ENCODE measurements around the gene GRM8.

Gene GRM8

DNA sequence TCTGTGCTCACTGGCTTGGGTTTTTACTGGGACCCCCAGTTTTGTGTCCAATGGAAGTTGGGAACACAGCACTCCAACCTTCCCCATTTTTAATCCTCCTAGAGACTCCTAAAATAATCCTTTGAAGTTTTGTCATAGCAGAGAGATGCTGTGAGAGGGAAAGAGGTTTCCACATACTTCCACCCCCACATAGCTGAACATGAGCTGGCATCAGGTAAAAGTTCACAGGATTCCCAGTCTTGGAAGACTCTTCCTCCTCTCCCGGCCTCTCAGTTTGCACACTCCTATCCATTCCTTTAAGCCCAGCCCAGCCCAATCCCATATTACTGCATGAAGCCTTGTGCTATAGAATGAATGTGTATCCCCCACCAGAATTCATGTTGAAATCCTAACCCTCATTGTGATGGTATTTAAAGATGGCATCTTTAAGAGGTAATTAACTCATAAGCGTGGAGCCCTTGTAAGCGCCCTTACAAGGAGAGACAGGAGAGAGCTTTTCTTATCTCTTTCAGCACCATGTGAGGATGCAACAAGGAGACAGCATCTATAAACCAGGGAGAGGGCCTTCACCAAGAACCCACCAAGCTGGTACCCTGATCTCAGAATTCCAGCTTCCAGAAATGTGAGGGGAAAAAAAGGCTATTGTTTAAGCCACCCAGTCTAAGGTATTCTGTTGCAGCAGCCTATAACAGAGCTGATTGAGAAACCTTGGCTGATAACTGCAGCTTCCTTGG, 22.4 kb downstream of the GRM8 start:
- no peak for DNase-seq

GRCh38 chr7:127226685-127227374, 25.9 kb downstream of the GRM8 start:
- DNase-seq, result no peak

DNA sequence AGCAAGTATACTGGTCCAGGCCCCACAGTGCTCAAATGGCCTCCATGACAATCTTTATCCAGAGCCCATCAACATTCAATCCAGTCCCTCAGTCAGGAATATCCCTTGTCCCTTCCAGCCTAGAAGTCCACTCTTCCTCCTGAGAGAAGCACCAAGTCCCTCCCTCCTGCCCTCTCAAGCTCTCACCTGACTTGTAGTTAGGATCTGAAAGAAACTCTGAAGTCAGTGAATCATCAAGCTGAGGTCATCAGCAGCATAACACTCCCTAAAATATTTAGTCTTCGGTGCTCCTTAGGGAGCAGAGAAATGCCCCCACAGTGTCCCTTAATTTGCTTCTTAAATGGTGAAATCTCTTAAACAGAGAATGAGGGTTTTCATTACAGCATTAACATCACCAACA, 31.0 kb downstream of the GRM8 start:
- no peak for DNase-seq

DNA sequence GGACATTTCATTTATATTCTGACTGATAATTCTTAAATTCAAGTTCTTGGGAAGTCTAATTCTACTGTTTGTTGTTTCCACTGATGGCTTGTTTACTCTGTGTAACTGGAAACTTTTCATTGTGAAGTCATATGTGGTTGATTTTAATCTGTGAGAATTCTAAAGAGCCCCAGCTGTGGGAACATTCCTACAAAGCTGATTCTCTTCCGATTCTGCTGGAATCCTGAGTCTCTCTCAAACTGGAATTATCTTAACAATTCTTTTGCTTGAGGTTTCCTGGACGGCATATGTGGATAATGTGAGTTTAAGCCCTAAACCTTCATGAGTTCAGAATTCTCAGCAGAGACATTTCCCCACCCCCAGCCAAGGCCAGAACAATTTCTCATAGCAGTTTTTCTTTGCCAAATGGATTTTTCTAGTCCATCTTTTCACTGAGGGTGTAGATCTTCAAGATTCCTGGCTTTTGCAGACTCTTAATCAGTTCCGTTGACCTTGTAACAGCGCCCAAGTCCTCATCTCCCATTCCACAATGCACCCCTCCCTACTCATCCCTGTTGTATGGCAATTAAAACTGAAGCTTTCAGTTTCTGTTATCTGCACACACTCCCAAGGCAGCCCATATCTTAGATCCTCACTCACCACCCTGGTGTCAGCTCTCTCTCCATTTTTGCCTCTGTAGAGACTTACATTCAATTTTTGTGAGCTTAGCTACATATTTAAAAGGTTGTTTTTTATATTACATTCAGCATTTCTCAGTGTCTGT, 37.6 kb downstream of the GRM8 start:
- DNase-seq, result no peak

DNA sequence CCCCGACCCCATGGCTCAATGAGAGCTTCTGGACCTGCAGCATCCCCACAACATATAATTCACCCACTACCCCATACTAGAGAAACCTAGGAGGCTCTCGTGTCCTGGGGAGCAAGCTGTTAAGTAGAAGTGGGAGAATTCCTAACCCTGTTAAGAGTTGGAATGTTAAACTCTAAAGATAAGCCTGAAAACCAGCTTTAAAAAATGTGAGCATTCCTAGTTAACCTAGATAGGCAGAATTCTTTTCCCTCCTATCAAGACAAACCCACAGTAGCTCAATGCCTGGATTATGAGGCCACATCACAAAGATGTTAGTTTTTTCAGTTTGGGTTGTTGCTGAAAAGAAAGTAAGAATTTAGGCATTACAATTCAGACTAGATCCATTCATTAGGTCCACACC, 42.9 kb downstream of the GRM8 start:
- DNase-seq, result no peak

GRCh38 chr7:127208860-127209259, 43.9 kb downstream of the GRM8 start:
- DNase-seq, result no peak

- DNase-seq, result no peak
These were observed 44.4 kb downstream of the GRM8 start for GRCh38 chr7:127208351-127208750.

DNA sequence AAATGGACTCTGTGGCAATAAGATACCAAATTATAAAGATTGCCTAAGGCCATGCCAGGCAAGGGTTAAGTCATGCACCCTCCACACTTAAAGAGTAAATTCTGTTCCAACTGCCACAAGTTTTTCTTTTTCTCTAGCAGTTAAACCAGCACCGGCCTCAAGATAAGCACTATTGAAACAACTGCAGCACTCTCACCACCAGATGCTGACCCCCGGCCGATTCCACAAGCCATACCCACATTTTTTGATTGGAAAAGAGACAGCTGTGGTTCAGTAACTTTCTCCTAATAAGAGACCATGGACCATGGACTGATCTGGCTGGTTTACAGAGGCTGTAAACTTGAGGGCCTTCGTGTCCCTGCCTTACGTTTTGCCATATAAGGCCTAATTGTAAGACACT, 44.9 kb downstream of the GRM8 start:
- no peak for DNase-seq

GRCh38 chr7:127207230-127207629, 45.5 kb downstream of the GRM8 start:
- no peak for DNase-seq

DNA sequence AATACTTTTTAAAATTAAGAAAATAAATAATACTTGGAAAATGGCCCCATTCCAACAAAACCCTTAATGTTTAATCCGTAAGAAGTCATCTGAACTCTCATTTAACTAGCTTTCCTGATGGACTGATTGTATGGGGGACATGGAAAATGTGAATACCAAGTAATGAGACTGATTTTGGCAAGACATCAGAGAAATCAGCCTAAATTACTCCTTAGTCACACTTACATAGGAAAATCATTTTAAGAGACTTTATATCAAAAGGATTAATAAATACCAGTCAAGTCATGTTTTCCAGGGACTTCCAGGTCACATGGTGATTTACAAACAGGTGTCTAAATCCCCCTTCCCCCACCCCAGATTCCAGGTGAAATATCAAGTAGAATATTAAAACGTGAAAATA, 58.2 kb downstream of the GRM8 start:
- DNase-seq, result no peak

GRCh38 chr7:127189886-127190285, 62.9 kb downstream of the GRM8 start:
- DNase-seq, result no peak

DNA sequence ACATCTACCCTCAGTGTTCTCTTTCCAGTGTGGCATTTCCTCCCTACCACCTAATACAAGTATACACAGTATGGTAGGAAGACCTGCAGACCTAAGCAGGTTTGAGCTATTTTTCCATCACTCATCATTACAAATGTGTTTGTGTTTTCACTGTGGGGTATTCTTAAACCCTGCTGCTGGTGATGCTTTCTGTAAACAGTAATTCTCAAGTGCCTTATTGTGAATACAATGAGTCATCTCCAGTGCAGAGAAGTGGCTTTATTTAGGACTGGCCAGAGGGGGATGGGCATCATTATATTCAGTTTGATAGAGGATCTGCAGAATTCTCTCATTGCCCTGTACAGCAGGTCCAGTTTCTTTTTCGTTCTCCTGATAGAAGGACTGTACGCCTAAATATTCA, 63.7 kb downstream of the GRM8 start:
- no peak for DNase-seq

- DNase-seq, result no peak
These were observed 65.0 kb downstream of the GRM8 start for GRCh38 chr7:127187740-127188139.

GRCh38 chr7:127186686-127187085, 66.1 kb downstream of the GRM8 start:
- DNase-seq, result no peak

DNA sequence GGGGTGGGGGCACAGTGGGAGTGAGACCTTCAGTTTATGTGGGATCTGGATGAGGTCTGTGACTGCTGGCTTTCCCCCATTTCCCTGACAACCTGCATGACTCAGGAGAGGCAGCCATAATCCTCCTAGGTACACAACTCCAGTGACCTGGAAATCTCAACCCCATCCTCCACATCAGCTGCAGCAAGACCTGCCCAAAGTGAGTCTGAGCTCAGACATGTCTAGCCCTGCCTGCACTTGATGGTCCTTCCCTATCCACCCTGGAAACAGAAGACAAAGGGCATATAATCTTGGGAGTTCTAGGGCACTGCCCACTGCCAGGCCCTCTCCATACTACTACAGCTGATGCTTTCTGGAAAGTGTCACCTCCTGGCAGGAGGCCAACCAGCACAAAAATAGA, 75.6 kb downstream of the GRM8 start:
- DNase-seq, result no peak

DNA sequence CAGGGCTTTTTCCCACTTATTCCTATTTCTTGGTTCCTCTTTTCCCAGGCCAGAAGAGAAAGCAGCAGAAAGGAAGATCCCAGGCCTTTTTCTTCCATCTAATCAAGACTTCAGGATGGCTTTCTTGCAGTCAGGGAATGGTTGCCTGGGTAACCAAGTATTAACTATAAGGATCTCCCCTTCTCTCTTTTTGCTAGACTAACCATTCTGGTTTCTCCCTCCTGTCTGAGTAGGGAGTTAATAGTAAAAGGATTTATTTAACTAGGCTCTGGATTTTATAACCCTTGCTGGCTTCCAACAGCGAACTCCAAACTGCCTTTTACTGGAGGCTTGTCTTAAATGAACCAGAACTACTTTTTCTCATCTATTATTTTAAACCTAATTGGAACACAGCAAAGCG, 90.4 kb downstream of the GRM8 start:
- no peak for DNase-seq

DNA sequence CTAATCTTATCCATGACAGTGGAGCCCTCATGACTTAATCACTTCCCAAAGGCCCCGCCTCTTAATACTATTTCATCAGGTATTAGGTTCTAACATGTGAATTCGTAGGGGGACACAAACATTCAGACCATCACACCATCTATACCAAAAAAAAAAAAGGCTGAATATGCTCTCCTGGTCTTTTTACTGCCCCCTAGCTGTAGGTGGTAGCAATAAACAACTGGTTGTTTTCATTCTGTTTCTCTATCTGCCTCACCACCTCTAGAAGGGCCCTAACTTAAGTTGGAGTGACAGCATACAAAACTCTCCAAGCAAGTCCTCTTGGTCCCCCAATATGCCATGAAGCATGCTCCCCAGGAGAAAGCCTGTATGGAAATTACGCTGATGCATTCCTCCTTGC, 94.1 kb downstream of the GRM8 start:
- DNase-seq, result no peak

DNA sequence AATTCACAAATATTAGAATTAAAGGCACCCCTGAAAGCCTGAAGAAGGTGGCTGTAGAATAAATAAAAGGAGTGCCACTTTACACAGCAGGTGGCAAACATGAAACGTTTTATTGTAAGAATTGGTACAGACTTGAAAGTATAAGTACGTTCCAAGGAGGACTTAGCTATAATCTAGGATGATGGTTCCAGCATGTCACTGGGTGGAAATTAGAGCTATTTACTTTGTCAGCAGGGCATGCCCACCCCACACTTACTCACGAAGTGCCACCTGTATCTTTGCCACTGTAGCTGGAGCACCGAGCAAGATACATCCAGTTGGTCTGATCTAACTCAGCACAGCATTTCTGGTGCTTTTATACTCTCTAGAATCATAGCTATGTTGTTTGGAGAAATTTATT, 97.8 kb downstream of the GRM8 start:
- DNase-seq, result no peak

DNA sequence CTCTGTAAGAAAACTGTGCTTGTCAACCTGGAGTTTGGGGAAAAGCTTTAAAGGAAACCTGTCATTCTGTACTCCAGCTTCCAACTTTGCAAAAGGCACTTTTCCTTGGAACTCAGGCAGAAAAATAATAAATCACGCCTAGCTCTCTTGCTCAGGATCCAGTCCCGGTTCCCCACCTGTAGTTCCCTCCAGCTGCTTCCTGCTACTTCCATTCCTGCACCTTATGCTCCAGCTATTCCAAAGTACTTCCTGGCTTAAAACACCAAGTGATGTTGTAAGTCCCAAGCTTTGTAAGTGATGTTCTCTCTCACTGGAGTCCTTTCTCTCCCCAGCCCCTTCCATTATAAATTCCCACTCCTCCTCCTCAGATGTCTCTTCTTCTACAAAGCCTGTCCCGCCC, 98.6 kb downstream of the GRM8 start:
- no peak for DNase-seq

DNA sequence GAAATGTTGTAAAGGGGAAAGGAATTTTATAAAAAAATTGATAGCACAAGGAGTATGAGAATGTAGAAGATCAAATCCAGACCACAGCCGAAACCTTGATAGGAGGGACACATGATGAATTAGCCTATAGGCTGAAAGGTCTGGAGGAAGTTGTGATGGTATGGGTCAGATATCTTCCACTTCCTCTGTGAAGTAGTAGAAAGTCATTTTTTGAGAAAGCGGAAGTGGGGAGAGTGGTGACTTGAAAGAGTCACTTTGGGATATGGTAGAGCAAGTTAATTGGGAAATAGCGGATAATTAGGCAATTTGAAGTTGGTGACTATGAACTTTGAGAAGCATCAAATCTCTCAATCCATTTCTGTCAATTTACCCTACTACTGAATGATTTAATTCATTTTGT, 99.4 kb downstream of the GRM8 start:
- no peak for DNase-seq

GRCh38 chr7:127152423-127152822, 100.3 kb downstream of the GRM8 start:
- no peak for DNase-seq

DNA sequence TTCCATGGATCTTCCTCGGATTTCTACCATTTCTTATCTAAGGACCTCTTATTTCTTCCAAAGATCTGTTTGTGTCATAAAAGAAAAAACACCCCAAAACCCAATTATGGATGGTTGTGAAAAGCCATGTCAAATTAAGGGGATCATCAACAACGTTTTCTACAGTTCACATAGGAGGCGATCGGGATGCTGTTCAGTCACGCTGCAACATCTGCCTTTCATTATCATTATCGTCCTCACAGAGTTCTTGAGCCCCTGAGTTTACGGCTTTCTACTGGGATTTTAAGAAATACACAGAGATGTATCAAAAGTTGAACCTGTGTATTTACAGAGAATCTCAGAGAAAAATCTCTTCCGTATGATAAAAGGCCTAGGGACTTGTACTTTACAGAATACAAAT, 101.4 kb downstream of the GRM8 start:
- no peak for DNase-seq

DNA sequence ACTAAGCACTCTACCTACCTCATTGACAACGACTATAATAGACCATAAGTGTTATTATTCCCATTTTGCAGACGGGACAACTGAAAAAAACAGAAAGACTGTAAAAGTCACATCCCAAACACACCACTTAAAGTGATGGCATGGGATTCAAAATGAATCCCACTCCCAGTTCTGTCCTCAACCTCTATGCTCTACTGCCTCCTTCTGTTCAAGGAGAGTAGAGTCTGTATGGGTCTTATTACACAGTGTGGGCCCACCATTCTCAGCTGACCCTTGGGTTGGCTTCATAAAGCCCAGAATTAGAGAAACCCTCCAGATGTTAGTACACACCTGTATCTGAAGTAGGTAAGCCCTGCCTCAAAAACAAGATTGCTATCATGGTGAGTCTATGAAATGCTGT, 102.2 kb downstream of the GRM8 start:
- no peak for DNase-seq

Data from activated T-cell treated with anti-CD3 and anti-CD28 coated beads, Interleukin-2, amount 50 U/mL, for 48 hours (primary cell).